BJ (cell line): ENCODE measurements around the gene CBX6. TPM values are rescaled to one million over a fixed set of nuclear protein-coding genes. Genes with fewer than 3 reads are reported as not detected.

Experiments used
- CTCF ChIA-PET: fragments of 350-600 bp; formaldehyde crosslinking; extraction: SDS; loops from one replicate; lab custom pipeline; 2021; ENCODE audit warnings: antibody characterized with exemption, inconsistent platforms; lab: Yijun Ruan, JAX
- POLR2A ChIA-PET: fragments of 300-600 bp; sonication (Branson Sonifier 250); formaldehyde crosslinking; extraction: SDS; loops from one replicate; lab custom pipeline; 2021; ENCODE audit warnings: antibody characterized with exemption; lab: Charles Lee
- DNase-seq: peaks from one replicate; pipeline ENCODE4 v3.0.0-alpha.2; 2011; ENCODE audit warnings: low read depth
- H3K27me3 ChIP-seq: 2 replicates; pipeline ENCODE4 v1.6.0; 2011; ENCODE audit warnings: low read length; ENCODE audit not compliant: control insufficient read depth, insufficient read depth
- H3K36me3 ChIP-seq: 2 replicates; pipeline ENCODE4 v1.5.1; 2011; ENCODE audit warnings: low read length; ENCODE audit not compliant: control insufficient read depth, insufficient read depth
- H3K4me3 ChIP-seq: 2 replicates; pipeline ENCODE4 v1.5.1; 2011; ENCODE audit warnings: low read depth, mild to moderate bottlenecking, control low read depth, low read length
- polyA plus RNA-seq: library from polyadenylated mRNA; depleted of rRNA; stranded (reverse); fragments of >200 nt; gene quantifications from 2 replicates; pipeline ENCODE4 v1.2.3, GENCODE V29; 2011
- TF ChIP-seq, protein P1 (sequence below): IDR thresholded peaks from 2 replicates; pipeline ENCODE4 v1.5.1; 2011; ENCODE audit warnings: low read depth, mild to moderate bottlenecking, control low read depth, inconsistent platforms, low read length, moderate library complexity; ENCODE audit not compliant: insufficient read depth

CBX6 gene
- polyA plus RNA-seq, 1 experiment: 21.9 TPM

DNA sequence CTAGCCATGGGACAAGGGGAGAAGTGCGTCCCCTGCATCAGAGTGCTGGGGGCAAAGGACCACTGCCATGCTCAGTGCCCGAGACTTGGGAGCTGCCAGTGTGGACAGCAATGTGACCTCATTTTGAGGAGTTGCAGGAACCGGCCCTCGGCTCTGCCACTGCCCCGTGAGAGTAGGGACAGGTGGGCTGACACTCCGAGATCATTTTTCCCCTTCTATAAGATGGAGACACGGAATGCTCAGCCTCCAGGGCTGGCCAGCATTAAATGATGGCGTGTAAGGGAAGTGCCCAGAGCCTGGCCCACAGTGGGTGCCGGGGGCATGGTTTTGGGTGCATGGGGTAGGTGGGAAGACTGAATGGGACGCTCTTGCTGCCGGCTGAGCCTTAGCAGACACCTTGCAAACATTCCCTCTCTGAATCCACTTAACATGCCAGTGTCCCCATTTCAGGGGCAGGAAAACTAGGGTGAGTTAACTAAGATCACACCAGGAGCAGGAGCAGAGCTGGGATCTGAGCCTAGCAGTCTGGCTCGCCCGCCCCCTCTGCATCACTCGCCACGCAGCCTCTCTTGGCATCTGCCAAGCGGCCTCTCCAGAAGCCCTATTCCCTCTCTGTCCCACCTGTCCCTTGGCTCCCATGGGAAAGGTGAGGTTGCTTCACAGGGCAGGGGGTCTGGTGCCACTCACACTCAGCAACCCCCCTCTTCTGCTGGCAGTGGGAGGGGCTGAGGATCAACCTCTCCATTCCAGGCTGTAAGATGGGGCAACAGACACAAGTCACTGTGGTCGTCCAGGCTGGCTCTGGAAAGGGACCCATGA lies 41.8 kb downstream of the CBX6 start:
- no peak for DNase-seq
- POLR2A ChIA-PET: no interaction called here

DNA sequence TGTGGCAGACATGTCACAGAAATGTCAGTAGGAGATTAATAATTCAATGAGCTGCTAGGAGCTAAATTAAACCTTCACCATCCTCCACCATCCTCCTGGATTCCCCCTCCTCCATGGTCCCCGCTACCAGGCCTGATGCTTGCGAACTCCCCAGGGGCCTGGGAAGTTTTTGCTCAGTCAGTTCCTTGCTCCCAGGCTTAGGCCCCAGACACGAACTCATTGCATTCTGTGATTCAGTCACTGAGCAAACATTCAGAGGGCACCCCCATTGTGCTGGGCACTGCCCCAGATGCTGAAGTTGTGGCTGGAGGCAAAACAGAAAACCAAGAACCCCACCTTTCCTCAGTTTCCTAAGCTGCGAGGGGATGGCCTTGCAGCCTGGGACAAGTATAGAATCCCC lies 42.5 kb downstream of the CBX6 start:
- CTCF ChIA-PET: interaction anchor here (0.6 to 2.4 kb wide), 2 partner anchors 60 to 61 kb away, joined by 4 to 6 read pairs; no protein-coding TSS in a partner anchor
- TF ChIP-seq, protein P1, sequence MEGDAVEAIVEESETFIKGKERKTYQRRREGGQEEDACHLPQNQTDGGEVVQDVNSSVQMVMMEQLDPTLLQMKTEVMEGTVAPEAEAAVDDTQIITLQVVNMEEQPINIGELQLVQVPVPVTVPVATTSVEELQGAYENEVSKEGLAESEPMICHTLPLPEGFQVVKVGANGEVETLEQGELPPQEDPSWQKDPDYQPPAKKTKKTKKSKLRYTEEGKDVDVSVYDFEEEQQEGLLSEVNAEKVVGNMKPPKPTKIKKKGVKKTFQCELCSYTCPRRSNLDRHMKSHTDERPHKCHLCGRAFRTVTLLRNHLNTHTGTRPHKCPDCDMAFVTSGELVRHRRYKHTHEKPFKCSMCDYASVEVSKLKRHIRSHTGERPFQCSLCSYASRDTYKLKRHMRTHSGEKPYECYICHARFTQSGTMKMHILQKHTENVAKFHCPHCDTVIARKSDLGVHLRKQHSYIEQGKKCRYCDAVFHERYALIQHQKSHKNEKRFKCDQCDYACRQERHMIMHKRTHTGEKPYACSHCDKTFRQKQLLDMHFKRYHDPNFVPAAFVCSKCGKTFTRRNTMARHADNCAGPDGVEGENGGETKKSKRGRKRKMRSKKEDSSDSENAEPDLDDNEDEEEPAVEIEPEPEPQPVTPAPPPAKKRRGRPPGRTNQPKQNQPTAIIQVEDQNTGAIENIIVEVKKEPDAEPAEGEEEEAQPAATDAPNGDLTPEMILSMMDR: no peak
- POLR2A ChIA-PET: no interaction called here
- Histone ChIP-seq H3K27me3 (peaks cover 2% of the 10 kb centered on the region), H3K4me3 (no peak overlapping the region), H3K36me3 (no peaks in the 10 kb centered on the region)
- no peak for DNase-seq

More for the DNA sequence above, 41.8 kb downstream of the CBX6 start:
- H3K36me3 ChIP-seq: no peaks in the 10 kb centered on the region
- no peak overlapping the region for H3K4me3 ChIP-seq
- TF ChIP-seq, protein P1: no peak
- CTCF ChIA-PET: interaction anchor here (0.6 kb wide), 1 partner anchor 62 kb away, joined by 4 read pairs; no protein-coding TSS in a partner anchor
- peaks cover 2% of the 10 kb centered on the region for H3K27me3 ChIP-seq

DNA sequence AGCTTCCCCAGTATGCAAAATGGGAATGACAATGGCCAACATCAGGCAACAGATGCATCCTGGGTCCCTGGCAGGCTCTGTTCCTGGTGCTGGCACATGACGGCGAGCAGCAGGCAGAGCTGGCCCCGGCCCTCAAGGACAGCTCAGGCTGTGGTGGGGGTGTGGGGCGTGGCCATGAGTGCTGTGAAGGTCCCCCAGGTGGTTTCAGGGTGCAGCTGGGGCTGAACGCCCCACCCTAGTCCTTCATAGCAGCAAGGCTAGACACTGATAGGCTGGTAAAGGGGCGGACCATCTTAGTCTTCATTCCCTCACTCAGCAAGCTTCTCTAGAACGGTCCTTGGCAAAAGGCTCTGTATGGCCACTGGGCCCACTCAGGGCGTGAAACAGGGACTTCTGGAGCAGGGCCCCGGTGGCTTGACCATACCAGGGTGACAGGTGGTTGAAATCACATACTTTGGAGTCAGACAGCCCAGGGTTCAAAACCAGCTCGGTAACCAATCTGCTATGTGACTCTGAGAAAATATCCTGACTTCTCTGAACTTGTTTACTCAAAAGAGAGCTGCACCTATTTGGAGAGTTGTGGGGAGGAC lies 43.3 kb downstream of the CBX6 start:
- CTCF ChIA-PET: interaction anchor here (0.7 to 2.4 kb wide), 3 partner anchors 9 to 63 kb away, joined by 3 to 6 read pairs (median 3); no protein-coding TSS in a partner anchor
- POLR2A ChIA-PET: no interaction called here
- Histone ChIP-seq H3K27me3 (peaks cover 2% of the 10 kb centered on the region), H3K4me3 (no peak overlapping the region), H3K36me3 (no peaks in the 10 kb centered on the region)
- DNase-seq: no peak
- TF ChIP-seq, protein P1: no peak

DNA sequence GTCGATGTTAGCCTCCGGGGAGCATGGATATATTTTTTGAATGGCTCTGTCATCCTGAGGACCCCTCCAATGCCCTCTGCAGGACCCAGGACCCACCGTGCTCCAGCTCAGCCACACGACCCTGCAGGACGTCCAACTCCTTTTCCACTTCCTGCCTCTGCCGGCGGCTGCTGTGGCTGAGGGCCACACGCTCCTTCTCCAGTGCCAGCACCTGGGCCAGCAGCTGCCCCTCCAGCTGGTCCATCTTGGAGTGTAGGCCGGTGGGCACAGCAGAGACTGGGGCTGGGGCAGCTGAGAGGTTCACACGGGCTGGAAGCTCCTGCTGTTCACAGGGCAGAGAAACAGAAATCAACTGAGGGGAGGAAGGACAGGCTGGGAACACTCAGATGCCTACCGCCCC lies 43.8 kb downstream of the CBX6 start:
- no peak for DNase-seq
- TF ChIP-seq, protein P1: no peak
- Histone ChIP-seq H3K27me3 (peaks cover 2% of the 10 kb centered on the region), H3K36me3 (no peaks in the 10 kb centered on the region), H3K4me3 (no peak overlapping the region)
- CTCF ChIA-PET: interaction anchor here (0.8 to 2.4 kb wide), 3 partner anchors 26 to 63 kb away, joined by 3 to 6 read pairs (median 3); no protein-coding TSS in a partner anchor
- POLR2A ChIA-PET: no interaction called here

DNA sequence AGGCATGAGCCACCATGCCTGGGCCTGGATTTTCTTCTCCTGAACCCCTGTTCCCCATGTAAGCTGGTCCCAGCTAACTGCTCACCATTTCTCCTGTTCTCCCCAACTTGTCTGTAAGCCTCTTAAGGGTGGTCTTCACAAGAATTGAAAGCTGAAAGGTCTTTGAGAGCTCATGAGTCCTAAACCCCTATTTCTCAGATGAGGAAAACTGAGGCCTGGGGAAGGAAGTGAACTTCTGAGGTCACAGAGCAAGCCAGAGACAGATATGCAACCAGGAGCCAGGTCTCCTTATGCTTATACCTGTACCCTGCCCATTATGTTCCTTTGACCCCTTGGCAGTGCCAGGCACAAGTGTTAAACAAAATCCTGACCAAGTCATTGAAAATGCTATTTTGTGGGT lies 44.5 kb downstream of the CBX6 start:
- Histone ChIP-seq H3K4me3 (no peak overlapping the region), H3K27me3 (peaks cover 2% of the 10 kb centered on the region), H3K36me3 (no peaks in the 10 kb centered on the region)
- POLR2A ChIA-PET: no interaction called here
- CTCF ChIA-PET: interaction anchor here (0.7 to 2.4 kb wide), 3 partner anchors 26 to 58 kb away, joined by 3 to 6 read pairs (median 3); no protein-coding TSS in a partner anchor
- TF ChIP-seq, protein P1: no peak
- DNase-seq: no peak
